HEK293 (cell line): Measurements from ENCODE around the gene UBR4.

Experiments
- ATF2 ChIP-seq: fragments of 450-650 bp; formaldehyde crosslinking; IDR thresholded peaks from 2 replicates; pipeline ENCODE4 v1.5.1; 2016; ENCODE audit warnings: missing biosample characterization, missing genetic modification characterization, low read depth
- ZNF10 ChIP-seq: fragments of 450-650 bp; formaldehyde crosslinking; IDR thresholded peaks from 2 replicates; pipeline ENCODE4 v1.5.1; 2017; ENCODE audit warnings: missing biosample characterization, missing genetic modification characterization
- ZNF121 ChIP-seq: fragments of 450-650 bp; formaldehyde crosslinking; IDR thresholded peaks from 2 replicates; pipeline ENCODE4 v1.5.1; 2016; ENCODE audit warnings: missing biosample characterization, missing genetic modification characterization
- ZNF221 ChIP-seq: fragments of 450-650 bp; formaldehyde crosslinking; IDR thresholded peaks from 2 replicates; pipeline ENCODE4 v1.5.1; 2017; ENCODE audit warnings: missing biosample characterization, missing genetic modification characterization, borderline replicate concordance
- TF ChIP-seq, protein P1 (sequence below): fragments of 450-650 bp; formaldehyde crosslinking; IDR thresholded peaks from 2 replicates; pipeline ENCODE4 v1.5.1; 2016; ENCODE audit warnings: missing biosample characterization, missing genetic modification characterization

- no peak for TF ChIP-seq ATF2 (tag by site-specific recombination)
- TF ChIP-seq, protein P1, sequence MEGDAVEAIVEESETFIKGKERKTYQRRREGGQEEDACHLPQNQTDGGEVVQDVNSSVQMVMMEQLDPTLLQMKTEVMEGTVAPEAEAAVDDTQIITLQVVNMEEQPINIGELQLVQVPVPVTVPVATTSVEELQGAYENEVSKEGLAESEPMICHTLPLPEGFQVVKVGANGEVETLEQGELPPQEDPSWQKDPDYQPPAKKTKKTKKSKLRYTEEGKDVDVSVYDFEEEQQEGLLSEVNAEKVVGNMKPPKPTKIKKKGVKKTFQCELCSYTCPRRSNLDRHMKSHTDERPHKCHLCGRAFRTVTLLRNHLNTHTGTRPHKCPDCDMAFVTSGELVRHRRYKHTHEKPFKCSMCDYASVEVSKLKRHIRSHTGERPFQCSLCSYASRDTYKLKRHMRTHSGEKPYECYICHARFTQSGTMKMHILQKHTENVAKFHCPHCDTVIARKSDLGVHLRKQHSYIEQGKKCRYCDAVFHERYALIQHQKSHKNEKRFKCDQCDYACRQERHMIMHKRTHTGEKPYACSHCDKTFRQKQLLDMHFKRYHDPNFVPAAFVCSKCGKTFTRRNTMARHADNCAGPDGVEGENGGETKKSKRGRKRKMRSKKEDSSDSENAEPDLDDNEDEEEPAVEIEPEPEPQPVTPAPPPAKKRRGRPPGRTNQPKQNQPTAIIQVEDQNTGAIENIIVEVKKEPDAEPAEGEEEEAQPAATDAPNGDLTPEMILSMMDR = no peak
- TF ChIP-seq ZNF121 (tag by site-specific recombination) = no peak
- no peak for TF ChIP-seq ZNF221 (tag by site-specific recombination)
- TF ChIP-seq ZNF10 (tag by site-specific recombination) = no peak
Measured at GRCh38 chr1:19258353-19258752, 48.3 kb upstream of the UBR4 start.
